Bronchial epithelial cell (primary cell): ENCODE measurements around the gene ASIC4. TPM values are rescaled to one million over a fixed set of nuclear protein-coding genes. Genes with fewer than 3 reads are reported as not detected.

Experiments
- DNase-seq: peaks from one replicate; pipeline ENCODE4 v3.0.0-alpha.2; 2010; ENCODE audit warnings: low read depth
- FAIRE-seq: peaks from 2 replicates; lab custom pipeline; 2011; peaks lifted over from hg19 to GRCh38; lab: Jason Lieb, UNC
- H3K27me3 ChIP-seq: 2 replicates; pipeline ENCODE4 v1.5.1; 2011; ENCODE audit warnings: low read length; ENCODE audit not compliant: control insufficient read depth, insufficient read depth
- H3K36me3 ChIP-seq: 2 replicates; pipeline ENCODE4 v1.5.1; 2011; ENCODE audit warnings: low read length; ENCODE audit not compliant: control insufficient read depth, insufficient read depth
- H3K4me3 ChIP-seq: 2 replicates; pipeline ENCODE4 v1.5.1; 2011; ENCODE audit warnings: mild to moderate bottlenecking, low read depth, low read length, control low read depth
- total RNA-seq: library from RNA; depleted of rRNA; stranded (reverse); fragments of >200 nt; gene quantifications from 2 replicates; pipeline ENCODE4 v1.2.1, GENCODE V29; 2014
- TF ChIP-seq, protein P1 (sequence below): IDR thresholded peaks from 2 replicates; pipeline ENCODE4 v1.5.1; 2011; ENCODE audit warnings: mild to moderate bottlenecking, moderate library complexity, low read length, control low read depth, inconsistent platforms; ENCODE audit not compliant: insufficient read depth, severe bottlenecking

Gene ASIC4
- total RNA-seq, 1 donor from 2014 or later, result 0.53 TPM

DNA sequence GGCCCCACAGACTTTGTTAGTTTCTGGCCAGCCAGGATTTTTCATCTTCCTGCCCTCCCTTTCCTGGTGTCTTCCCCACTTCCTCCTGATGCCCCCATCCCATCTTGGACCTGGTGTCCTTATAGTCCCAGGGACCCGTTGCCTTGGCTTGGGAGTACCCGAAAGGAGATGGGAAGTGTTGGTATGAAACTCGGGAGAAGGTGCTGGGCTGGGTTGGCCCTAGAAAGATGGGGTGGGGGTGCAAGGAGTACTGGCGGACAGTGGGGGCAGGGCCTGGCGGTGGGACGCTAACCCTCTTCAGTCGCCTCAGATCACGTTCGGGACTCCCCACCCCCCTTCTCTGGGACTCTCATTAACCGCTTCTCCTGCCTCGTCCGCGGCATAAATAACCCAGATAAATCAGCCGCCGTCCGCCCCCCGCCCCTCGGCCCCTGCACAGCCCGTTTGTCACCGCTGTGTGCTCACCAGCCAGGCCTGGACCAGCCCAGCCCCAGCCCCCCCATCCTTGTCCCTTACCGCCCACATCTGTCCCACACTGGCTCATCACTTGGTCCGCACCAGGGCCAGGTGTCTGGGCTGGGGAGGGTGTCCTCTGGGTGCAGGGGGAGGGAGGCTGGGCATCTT is 3.7 kb upstream of the ASIC4 start:
- DNase-seq (no peak), FAIRE-seq (no peak)
- TF ChIP-seq, protein P1, sequence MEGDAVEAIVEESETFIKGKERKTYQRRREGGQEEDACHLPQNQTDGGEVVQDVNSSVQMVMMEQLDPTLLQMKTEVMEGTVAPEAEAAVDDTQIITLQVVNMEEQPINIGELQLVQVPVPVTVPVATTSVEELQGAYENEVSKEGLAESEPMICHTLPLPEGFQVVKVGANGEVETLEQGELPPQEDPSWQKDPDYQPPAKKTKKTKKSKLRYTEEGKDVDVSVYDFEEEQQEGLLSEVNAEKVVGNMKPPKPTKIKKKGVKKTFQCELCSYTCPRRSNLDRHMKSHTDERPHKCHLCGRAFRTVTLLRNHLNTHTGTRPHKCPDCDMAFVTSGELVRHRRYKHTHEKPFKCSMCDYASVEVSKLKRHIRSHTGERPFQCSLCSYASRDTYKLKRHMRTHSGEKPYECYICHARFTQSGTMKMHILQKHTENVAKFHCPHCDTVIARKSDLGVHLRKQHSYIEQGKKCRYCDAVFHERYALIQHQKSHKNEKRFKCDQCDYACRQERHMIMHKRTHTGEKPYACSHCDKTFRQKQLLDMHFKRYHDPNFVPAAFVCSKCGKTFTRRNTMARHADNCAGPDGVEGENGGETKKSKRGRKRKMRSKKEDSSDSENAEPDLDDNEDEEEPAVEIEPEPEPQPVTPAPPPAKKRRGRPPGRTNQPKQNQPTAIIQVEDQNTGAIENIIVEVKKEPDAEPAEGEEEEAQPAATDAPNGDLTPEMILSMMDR, result no peak
- peaks cover 4% of the 10 kb centered on the region for H3K36me3 ChIP-seq
- no peak overlapping the region for H3K4me3 ChIP-seq
- H3K27me3 ChIP-seq, result peaks cover 52% of the 10 kb centered on the region

DNA sequence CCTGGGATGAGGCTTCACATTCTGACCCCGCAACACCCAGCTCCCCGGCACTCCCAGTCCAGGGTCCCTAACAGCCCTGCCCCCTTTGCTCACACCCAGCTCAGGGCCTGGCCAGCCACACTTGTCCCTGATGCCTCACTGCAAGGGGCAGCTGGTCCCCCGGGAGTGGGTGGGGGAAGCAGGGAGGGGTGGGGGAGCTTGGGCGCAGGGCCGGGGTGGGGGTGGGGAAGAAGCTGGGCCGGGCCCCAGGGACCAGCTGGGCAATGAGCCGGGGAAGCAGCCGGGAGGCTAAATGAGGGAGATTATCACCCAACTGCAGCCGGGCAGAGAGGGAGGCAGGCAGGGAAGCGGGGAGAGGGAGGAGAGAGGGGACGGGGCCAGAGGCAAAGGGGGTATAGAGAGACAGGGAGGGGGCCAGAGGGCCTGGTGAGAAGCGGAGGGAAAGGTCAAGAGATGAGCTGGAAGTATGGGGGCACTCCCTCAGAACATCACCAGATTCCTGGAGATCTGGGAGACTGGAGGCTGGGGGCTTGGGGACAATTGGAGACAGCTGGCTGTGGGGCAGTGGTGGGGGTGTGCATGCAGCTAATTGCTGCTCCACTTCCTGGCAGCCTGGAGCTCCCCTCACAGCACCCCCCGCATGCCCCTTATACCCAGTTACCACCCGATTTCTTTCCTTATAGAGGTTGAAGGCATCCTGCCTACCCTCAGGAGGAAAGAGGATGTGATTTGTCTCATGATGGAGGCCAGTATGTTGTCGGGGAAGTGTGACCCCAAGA is 2.5 kb upstream of the ASIC4 start:
- Histone ChIP-seq H3K4me3 (no peak overlapping the region), H3K27me3 (peaks cover 57% of the 10 kb centered on the region), H3K36me3 (peaks cover under 1% of the 10 kb centered on the region)
- FAIRE-seq (no peak), DNase-seq (no peak)
- TF ChIP-seq, protein P1, result no peak

DNA sequence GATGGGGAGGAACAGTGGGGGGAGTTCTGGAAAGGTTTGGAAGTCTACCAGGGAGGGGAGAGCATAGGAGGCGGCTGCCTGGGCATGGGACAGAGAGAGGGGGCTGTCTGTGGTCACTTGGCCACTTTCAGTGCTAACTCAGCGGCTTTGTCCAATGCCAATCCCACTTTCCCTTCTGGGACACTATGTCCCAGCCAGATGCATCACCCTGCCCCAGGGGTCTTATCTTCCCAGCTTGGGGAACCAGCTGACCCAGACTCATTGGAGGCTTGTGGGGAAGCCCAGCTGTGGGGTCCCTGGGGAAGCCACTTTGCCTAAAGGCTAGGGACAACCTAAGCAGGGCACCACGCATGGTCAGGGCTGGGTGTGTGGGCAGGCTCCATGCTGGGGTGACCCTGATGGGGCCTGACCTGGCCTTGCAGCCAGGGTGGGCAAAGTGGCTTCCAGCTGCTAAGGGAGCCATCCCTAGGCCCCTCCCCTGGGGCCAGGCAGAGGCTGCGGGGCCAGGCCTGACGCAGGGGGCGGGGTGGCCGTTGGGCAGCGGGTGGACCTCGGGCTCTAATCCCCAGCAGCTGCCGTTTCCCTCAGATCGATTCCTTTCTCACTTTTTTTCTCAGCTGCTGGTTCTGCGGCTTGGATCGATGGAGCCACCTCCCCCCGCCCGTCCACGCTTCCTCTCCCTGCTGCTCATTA is 1.6 kb upstream of the ASIC4 start:
- Histone ChIP-seq H3K27me3 (peaks cover 65% of the 10 kb centered on the region), H3K4me3 (no peak overlapping the region), H3K36me3 (no peaks in the 10 kb centered on the region)
- TF ChIP-seq, protein P1, result no peak
- FAIRE-seq, result no peak
- no peak for DNase-seq

DNA sequence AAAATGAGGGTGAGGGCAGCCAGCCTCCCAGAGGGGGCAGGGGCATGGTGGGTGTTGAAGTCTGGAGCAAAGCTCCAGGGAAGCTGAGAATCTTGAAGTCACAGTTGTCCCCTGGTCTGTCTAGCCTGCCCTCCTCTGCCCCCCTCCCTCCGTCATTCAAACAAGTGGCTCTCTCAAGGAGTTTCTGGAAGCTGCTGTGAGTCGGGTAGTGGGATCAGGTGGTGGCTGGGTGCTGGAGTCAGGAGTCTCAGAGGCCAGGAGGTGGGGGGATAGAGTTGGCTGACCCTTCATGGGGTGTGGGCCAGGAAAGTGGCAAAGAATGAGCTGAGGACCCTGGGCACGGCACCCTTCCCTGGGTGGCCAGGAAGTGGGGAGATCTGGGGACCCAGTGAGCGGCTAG is 495 bp upstream of the ASIC4 start:
- H3K4me3 ChIP-seq, result no peak overlapping the region
- peaks cover 69% of the 10 kb centered on the region for H3K27me3 ChIP-seq
- TF ChIP-seq, protein P1, result no peak
- H3K36me3 ChIP-seq, result no peaks in the 10 kb centered on the region
- DNase-seq (no peak), FAIRE-seq (no peak)

DNA sequence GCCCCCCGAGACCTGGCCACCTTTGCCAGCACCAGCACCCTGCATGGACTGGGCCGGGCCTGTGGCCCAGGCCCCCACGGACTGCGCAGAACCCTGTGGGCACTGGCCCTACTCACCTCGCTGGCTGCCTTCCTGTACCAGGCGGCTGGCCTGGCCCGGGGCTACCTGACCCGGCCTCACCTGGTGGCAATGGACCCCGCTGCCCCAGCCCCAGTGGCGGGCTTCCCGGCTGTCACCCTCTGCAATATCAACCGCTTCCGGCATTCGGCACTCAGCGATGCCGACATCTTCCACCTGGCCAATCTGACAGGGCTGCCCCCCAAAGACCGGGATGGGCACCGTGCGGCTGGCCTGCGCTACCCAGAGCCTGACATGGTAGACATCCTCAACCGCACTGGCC is 554 bp downstream of the ASIC4 start:
- TF ChIP-seq, protein P1, result no peak
- DNase-seq (no peak), FAIRE-seq (no peak)
- no peaks in the 10 kb centered on the region for H3K36me3 ChIP-seq
- peaks cover 71% of the 10 kb centered on the region for H3K27me3 ChIP-seq
- no peak overlapping the region for H3K4me3 ChIP-seq
